Activated CD4-positive, alpha-beta T cell treated with anti-CD3 and anti-CD28 coated beads, Interleukin-2, amount 10 ng/mL, durations not matched to agents 24 days and 14 days (primary cell): ENCODE measurements around the gene DENND1A. TPM values are rescaled to one million over a fixed set of nuclear protein-coding genes. Genes with fewer than 3 reads are reported as not detected.
"Not testable (repeated sequence)": the region's sequence is repeated elsewhere in the genome, so short reads cannot be mapped to it uniquely, and the experiment has no call there.

ENCODE experiments used
- DNase-seq: peaks from one replicate; pipeline ENCODE4 v3.0.0; 2022
- H3K27ac Mint-ChIP-seq: one replicate; pipeline ENCODE4 v1.8.0; 2022; ENCODE audit warnings: mild to moderate bottlenecking, mixed read lengths
- H3K27me3 Mint-ChIP-seq: one replicate; pipeline ENCODE4 v1.8.0; 2022; ENCODE audit warnings: mixed read lengths
- H3K36me3 Mint-ChIP-seq: one replicate; pipeline ENCODE4 v1.8.0; 2022; ENCODE audit warnings: low read depth, mild to moderate bottlenecking, mixed read lengths
- H3K4me1 Mint-ChIP-seq: one replicate; pipeline ENCODE4 v1.8.0; 2021; ENCODE audit warnings: mixed read lengths
- H3K4me3 Mint-ChIP-seq: one replicate; pipeline ENCODE4 v1.8.0; 2022; ENCODE audit warnings: mild to moderate bottlenecking, moderate library complexity, mixed read lengths
- H3K9me3 Mint-ChIP-seq: one replicate; pipeline ENCODE4 v1.8.0; 2021; ENCODE audit warnings: mixed read lengths
- intact Hi-C: fragments of 100-400 bp; cut with micrococcal nuclease; formaldehyde crosslinking; loops from one replicate; pipeline ENCODE4 v1.15.1; 2023
- total RNA-seq: library from RNA; stranded (reverse); gene quantifications from 2 replicates; pipeline ENCODE4 v1.2.3, GENCODE V29; 2022

The DENND1A gene
- total RNA-seq, 1 donor from 2014 or later, result 25.2 TPM

DNA sequence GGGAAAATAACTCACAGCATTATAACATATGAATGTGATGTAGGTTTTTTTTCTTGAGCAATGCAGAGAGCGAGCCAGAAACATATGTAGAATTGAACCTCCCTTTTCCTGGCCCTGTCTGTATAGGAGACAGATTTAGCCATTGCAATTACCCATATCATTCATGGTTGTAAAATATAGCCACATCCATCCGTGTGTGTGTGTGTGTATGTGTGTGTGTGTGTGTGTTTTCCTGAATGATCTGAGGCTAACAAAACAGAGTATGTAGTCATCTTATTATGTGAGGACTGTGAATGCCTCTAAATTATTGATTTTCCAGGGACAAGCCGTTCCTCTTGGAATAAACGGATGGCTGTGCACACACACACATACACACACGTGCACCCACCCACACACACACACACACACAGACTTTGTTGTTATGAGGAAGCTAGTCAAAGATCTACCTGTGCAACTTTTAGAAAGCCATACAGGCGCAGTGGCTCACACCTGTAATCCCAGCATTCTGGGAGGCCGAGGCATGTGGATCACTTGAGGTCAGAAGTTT, 11.7 kb upstream of the DENND1A start:
- intact Hi-C loops, result no loop called here
- Mint-ChIP-seq H3K4me1 (no peaks in the 10 kb centered on the region), H3K4me3 (no peak overlapping the region), H3K27ac (no peak overlapping the region), H3K36me3 (no peaks in the 10 kb centered on the region), H3K27me3 (peaks cover 6% of the 10 kb centered on the region), H3K9me3 (peaks cover 2% of the 10 kb centered on the region)
- no peak for DNase-seq

GRCh38 chr9:123940721-123941523, 11.0 kb upstream of the DENND1A start:
- peaks cover 5% of the 10 kb centered on the region for H3K9me3 Mint-ChIP-seq
- H3K27ac Mint-ChIP-seq, result no peak overlapping the region
- H3K36me3 Mint-ChIP-seq, result no peaks in the 10 kb centered on the region
- H3K4me3 Mint-ChIP-seq, result no peak overlapping the region
- no peaks in the 10 kb centered on the region for H3K4me1 Mint-ChIP-seq
- intact Hi-C loops, result no loop called here
- peaks cover 12% of the 10 kb centered on the region for H3K27me3 Mint-ChIP-seq
- DNase-seq, result no peak

DNA sequence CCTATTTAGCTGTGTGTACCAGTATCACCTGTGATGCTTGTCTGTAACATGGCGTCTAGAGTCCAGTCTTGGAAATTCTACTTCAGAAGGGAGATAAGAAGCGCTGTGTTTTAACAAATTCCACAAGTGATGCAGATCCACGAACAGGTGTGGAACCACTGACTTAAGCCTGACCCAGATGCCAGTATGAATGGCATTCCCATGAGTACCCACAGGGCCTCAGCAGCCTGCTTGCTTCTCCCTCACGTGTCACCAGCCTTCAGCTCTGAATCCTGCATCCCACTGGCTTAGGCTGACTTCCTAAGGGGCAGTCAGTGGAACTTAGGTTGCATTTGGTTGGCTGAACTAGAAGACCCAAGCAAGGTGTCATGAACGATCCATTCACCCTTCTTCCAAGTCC, 8.5 kb upstream of the DENND1A start:
- Mint-ChIP-seq H3K9me3 (peaks cover 5% of the 10 kb centered on the region), H3K4me3 (no peak overlapping the region), H3K36me3 (no peaks in the 10 kb centered on the region), H3K27me3 (peaks cover 31% of the 10 kb centered on the region), H3K27ac (no peak overlapping the region), H3K4me1 (no peaks in the 10 kb centered on the region)
- DNase-seq, result no peak
- intact Hi-C loops, result no loop called here

DNA sequence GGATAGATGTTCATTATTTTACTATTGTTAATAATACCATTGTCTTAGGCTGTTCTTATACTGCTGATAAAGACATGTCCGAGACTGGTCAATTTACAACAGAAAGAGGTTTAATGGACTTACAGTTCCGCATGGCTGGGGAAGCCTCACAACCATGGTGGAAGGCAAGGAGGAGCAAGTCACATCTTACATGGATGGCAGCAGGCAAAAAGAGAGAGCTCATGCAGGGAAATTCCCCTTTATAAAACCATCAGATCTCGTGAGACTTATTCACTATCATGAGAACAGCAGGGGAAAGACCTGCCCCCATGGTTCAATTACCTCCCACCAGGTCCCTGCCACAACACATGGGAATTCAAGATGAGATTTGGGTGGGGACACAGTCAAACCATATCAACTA, 6.6 kb upstream of the DENND1A start:
- H3K27ac Mint-ChIP-seq, DNase-seq, H3K4me3 Mint-ChIP-seq, H3K4me1 Mint-ChIP-seq, H3K36me3 Mint-ChIP-seq, intact Hi-C loops, H3K9me3 Mint-ChIP-seq: not testable (repeated sequence)
- peaks cover 35% of the 10 kb centered on the region for H3K27me3 Mint-ChIP-seq

DNA sequence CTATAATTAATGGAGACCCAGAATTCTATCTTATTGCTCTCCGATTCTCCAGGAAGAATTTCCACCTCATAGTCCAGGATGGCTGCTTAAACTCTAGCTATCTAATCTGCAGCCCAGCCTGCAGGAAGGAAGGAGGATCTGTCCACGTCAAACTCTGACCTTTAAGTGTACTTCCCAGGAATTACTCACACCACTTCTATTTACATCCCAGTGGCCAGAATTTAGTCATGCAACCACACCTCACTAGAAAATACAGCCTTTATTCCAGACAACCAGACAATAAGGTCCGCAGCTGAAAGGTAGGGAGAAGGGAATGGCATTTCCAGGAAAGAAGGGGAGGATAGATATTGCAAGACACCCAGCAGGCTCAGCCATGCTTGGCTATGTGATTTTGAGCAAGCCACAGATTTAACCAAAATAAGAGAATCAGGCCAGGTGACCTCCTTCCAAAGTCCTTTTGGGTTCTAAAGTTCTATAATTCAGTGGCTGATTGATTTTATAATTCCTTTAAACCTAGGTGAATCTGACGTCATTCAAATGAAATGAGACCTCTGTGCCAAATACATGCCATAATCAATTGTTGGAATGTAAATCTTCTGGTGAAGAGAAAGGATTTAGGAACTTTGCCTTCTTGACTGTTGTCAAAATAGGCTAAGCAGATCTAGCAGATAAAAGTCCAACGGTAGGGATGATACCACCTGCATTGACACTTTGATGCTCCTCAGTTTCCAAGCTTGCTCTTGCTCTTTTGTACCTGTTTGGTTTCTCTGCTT, 3.7 kb upstream of the DENND1A start:
- Mint-ChIP-seq H3K36me3 (peaks cover 4% of the 10 kb centered on the region), H3K27me3 (peaks cover 33% of the 10 kb centered on the region), H3K4me1 (peaks cover 14% of the 10 kb centered on the region), H3K9me3 (peaks cover 5% of the 10 kb centered on the region), H3K27ac (no peak overlapping the region), H3K4me3 (no peak overlapping the region)
- intact Hi-C loops, result no loop called here
- DNase-seq, result no peak

DNA sequence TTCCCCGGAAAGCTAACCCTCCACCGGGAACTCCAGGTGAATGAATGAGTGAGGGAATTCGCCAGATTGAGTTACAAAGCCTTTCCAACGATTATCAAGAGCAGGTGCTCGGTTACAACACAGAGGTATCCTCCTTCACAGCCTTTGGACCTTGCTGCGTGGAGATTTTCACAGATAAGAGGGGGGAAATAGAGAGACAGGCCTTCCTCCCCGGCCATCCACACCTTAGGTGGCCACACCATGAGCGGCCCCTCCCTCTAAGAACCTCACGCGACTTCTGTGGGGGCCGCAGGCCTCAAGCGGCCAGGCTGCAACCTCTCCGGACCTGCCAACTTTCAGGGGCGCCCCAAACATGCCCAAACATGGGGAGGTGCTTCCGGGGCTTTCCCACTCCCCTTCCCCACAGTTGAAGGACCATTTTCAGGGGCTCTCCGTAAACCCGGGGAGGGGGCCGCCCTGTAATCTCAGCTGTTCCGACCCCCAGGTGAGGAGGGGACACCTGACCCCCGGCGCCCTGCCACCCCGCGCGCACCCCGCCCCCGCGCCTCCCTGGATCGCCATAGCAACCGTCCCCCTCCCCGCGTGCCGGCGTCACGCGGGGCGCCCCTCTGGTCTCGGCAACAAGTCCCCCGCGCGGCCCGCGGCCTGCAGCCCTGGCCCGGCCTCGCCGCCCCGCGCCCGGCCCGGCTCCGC, 603 bp downstream of the DENND1A start:
- Mint-ChIP-seq H3K4me3 (peak overlapping the region; percentile 81), H3K27ac (peak overlapping the region; percentile 63), H3K36me3 (peaks cover 13% of the 10 kb centered on the region), H3K9me3 (peaks cover 7% of the 10 kb centered on the region), H3K4me1 (peaks cover 35% of the 10 kb centered on the region), H3K27me3 (peaks cover 11% of the 10 kb centered on the region)
- DNase-seq, result no peak
- intact Hi-C loops, result loop anchor here (2.0 to 5.0 kb wide), 2 partner anchors 67 to 292 kb away; no protein-coding TSS in a partner anchor

GRCh38 chr9:123928533-123929176, 1.3 kb downstream of the DENND1A start:
- DNase-seq, result no peak
- peaks cover 10% of the 10 kb centered on the region for H3K9me3 Mint-ChIP-seq
- peaks cover 13% of the 10 kb centered on the region for H3K36me3 Mint-ChIP-seq
- H3K4me1 Mint-ChIP-seq, result peaks cover 35% of the 10 kb centered on the region
- peak overlapping the region; percentile 69 for H3K27ac Mint-ChIP-seq
- peaks cover 8% of the 10 kb centered on the region for H3K27me3 Mint-ChIP-seq
- intact Hi-C loops, result loop anchor here (2.0 to 5.0 kb wide), 2 partner anchors 68 to 291 kb away; no protein-coding TSS in a partner anchor
- peak overlapping the region; percentile 81 for H3K4me3 Mint-ChIP-seq

GRCh38 chr9:123927625-123928532, 2.0 kb downstream of the DENND1A start:
- intact Hi-C loops, result loop anchor here (1.0 to 5.0 kb wide), 3 partner anchors 69 to 380 kb away; no protein-coding TSS in a partner anchor
- peak overlapping the region; percentile 69 for H3K27ac Mint-ChIP-seq
- DNase-seq, result no peak

DNA sequence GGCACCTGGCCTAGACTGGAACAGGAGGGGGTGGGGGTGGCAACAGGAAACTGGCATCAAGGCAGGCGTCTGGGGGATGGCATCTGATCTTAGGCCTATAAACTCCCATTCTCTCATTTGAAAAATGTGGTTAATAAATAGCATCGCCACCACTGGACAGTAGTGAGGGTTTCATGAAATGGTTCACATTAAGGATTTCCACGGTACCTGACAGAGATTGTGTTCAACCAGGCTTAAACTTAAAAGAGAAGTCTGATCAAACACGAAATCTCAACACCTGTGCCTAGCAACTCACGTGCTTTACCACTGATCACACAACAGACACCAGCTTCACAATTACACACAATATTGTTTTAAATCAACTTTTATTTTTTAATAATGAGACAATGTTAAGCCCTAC, 3.0 kb downstream of the DENND1A start:
- Mint-ChIP-seq H3K27ac (no peak overlapping the region), H3K27me3 (peaks cover 2% of the 10 kb centered on the region), H3K4me3 (no peak overlapping the region), H3K9me3 (peaks cover 11% of the 10 kb centered on the region), H3K36me3 (peaks cover 13% of the 10 kb centered on the region), H3K4me1 (peaks cover 35% of the 10 kb centered on the region)
- no peak for DNase-seq
- intact Hi-C loops, result loop anchor here (1.0 to 5.0 kb wide), 2 partner anchors 290 to 379 kb away; no protein-coding TSS in a partner anchor

More at GRCh38 chr9:123927625-123928532, 2.0 kb downstream of the DENND1A start:
- Mint-ChIP-seq H3K9me3 (peaks cover 11% of the 10 kb centered on the region), H3K4me3 (peak overlapping the region; percentile 81), H3K27me3 (peaks cover 4% of the 10 kb centered on the region), H3K36me3 (peaks cover 13% of the 10 kb centered on the region), H3K4me1 (peaks cover 35% of the 10 kb centered on the region)

DNA sequence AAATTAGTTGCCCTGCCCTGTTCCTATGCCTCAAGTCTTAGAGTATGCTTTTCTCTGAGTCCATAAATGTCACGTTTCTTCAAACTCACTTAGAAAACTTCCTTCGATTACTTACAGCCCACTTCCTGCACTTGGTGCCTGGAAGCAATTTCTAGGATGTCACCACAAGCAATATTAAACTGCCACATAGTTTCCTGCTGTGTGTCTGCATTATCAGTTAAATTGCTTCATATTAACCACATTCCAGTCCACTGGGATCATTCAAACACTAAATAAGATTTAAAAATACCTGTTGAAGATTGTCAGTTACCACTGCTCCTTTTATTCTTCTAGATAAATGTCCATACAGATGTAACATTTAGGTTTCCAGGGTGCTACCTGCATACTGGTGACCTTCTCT, 4.1 kb downstream of the DENND1A start:
- peaks cover 11% of the 10 kb centered on the region for H3K9me3 Mint-ChIP-seq
- H3K4me1 Mint-ChIP-seq, result peaks cover 35% of the 10 kb centered on the region
- no peaks in the 10 kb centered on the region for H3K27me3 Mint-ChIP-seq
- DNase-seq, result no peak
- no peak overlapping the region for H3K27ac Mint-ChIP-seq
- intact Hi-C loops, result loop anchor here (5.0 kb wide), 1 partner anchor 289 kb away; no protein-coding TSS in a partner anchor
- H3K36me3 Mint-ChIP-seq, result peaks cover 14% of the 10 kb centered on the region
- H3K4me3 Mint-ChIP-seq, result no peak overlapping the region

- Mint-ChIP-seq H3K36me3 (peaks cover 12% of the 10 kb centered on the region), H3K4me1 (peaks cover 28% of the 10 kb centered on the region), H3K9me3 (peaks cover 11% of the 10 kb centered on the region), H3K27me3 (no peaks in the 10 kb centered on the region), H3K27ac (no peak overlapping the region), H3K4me3 (no peak overlapping the region)
- no peak for DNase-seq
- intact Hi-C loops, result loop anchor here (5.0 kb wide), 1 partner anchor 288 kb away; no protein-coding TSS in a partner anchor
Measured at GRCh38 chr9:123925161-123925560, 4.8 kb downstream of the DENND1A start.

DNA sequence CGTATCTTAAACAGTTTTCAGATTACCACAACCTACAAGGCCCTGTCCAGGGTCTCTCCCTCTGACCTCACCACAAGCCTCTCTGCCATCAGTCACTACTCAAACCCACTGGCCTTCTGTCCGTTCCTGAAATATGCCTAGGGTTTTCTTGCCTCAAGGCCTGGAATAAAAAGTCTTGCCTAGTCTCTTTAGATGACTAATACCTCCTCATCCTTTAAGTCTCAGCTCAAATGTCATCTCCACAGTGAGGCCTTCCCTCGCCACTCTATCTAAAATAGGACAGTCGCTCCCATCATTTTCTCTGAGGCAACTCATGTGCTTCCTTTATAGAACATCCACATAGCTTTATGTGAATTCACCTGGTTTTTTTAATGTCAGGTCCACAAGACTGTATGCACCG, 5.2 kb downstream of the DENND1A start:
- Mint-ChIP-seq H3K9me3 (peaks cover 11% of the 10 kb centered on the region), H3K4me3 (no peak overlapping the region), H3K27me3 (no peaks in the 10 kb centered on the region), H3K4me1 (peaks cover 28% of the 10 kb centered on the region), H3K27ac (no peak overlapping the region), H3K36me3 (peaks cover 11% of the 10 kb centered on the region)
- intact Hi-C loops, result loop anchor here (5.0 kb wide), 1 partner anchor 287 kb away; no protein-coding TSS in a partner anchor
- no peak for DNase-seq
